GM18867 (cell line): ENCODE measurements around the gene FPGS.
"Not testable (repeated sequence)": the region's sequence is repeated elsewhere in the genome, so short reads cannot be mapped to it uniquely, and the experiment has no call there.

Experiments used
- ATAC-seq: cut with Tn5 transposase; IDR thresholded peaks from one replicate; pipeline ENCODE4 v1.9.1; 2021; ENCODE audit warnings: mild to moderate bottlenecking, moderate library complexity; ENCODE audit not compliant: unreplicated experiment

Gene FPGS

DNA sequence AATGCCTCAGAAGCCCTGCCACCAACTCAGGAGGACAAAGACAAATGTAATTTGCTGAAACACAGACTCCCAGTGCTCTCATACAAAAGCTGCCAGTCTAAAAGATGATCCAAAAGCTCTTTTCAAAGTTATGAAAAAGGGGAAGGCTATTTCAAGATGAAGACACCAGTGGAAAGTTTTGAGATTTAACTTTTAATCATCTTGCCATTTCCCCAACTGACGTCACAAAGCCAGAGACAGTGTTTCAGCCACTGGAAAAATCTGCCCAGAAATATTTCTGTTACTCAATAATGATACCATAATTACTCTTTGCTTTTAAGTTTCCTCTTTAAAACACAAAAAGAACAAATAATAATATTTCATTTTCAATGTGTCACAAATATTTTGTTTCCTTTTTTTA lies 30.9 kb downstream of the FPGS start:
- no peak for ATAC-seq

DNA sequence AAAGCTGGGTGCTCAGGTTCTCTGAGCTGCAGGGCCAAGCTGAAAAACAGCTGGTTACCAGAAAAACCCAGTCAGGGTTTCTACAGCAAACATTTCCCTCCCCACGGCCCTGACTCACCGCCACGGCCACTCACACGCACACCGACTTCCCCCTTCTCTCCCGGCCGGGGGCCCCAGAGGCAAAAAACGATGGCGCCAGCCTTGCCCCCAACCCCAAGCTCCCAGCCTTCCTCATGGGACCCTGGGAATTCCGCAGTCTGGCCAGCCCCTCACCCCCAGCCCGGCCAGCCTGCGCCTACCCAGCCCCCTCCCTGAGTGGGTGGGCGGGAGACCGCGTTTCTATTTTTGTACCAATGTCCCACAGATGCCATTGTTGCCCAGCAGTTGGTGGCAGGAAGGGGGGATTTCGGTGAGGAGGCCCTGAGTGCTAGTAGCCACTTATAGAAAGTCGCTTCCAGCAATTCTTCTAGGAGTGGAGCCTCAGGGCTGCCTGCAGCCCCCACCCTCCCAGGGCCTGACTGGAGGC lies 33.4 kb downstream of the FPGS start:
- no peak for ATAC-seq

DNA sequence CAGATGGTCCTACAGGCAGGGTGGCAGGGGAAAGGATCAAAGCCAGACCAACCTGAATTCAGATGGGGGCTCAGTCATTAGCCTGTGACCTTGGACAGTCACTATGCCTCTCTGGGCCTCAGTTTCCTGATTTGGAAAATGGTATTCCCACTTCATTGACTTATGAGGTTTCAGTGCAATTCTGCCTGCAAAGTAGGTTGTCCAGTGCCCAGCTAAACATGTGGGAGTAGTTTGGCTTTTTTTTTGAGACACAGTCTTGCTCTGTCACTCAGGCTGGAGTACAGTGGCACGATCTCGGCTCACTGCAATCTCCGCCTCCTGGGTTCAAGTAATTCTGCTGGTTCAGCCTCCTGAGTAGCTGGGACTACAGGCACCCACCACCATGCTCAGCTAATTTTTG lies 33.9 kb downstream of the FPGS start:
- not testable (repeated sequence) for ATAC-seq

DNA sequence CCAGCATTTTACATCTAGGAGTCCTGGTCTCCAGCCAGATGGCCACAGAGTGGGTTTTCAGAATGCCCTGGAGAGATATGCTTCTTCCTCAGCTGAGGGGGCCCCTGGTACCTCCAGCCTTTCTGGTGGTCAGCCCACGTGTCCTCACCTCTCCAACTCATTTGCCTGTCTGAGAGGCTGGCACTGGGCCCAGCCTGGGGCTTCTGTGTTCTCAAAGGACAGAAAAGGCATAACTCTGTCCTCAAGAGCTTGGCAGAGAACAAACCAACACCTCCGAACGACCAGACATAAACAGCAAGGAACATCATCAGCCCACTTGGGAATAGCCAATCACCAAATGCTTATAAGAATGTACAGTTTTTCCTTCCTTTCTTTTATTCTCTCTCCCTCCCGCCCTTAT lies 34.7 kb downstream of the FPGS start:
- ATAC-seq: no peak

DNA sequence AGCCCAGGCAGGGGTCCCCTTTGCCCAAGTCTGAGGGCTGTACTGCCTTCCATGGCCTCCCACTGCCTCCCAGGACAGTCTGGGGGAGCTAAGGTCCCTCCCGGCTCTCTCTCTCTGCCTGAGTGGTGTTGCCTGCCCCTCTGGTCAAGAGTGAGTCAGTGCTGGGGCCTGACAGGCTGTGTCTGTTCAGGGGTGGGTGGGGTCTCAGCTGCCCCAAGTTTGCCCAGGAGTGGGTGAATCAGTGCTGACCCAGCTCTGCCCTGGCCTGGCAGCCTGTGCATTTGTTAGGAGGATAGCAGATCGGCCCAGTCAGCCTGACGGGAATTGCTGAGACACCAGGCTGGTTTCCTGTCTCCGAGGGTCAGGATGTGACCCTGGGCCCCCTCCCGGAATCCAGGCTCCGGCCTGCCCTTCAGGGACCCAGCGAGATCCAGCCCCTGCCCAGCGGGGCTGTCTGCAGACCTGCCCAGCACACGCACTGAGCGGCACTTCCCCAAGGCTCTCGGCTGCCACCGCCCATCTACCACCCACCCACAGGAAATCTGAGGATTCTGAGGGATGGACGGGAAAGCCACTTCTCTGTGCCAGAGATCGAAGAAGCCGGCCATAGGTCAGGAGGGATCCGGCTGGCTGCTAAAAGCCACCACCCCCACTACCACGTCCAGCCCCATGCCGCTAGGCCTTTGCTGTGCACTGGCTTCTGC lies 35.8 kb downstream of the FPGS start:
- ATAC-seq: no peak

DNA sequence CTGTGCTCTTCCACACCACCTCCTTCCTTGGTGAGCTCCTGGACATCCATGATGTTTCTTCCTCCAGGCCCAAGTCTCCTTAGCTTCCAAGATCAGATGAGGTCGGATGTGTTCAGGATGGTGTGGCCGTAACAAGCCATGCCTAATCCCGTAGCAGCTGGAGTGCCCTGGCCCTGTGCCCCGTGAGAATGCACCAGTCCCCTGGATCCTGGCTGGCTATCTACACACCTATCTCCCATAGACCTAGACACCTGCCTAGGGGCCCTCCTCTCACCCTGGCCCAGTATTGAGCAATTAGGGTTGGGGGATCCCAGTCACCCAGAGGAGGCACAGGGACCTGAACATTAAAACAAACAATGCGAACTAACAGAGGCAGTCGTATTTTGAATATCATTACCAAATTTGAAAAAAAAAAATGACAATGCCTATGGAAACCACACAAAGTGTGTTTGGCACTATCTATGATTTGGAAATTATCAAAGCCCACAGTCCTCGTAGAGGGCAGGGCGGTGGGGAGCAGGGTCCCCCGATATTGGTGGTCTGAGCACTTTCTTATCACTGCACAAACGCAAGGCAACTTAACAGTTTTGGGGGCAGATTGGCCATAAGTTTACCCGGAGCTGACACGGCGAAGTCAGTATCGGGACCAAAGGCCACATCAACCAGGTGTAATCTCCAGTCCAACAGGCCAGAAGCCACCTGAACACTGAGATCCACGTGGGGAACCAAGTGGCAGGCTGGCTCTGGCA lies 38.6 kb downstream of the FPGS start:
- no peak for ATAC-seq

DNA sequence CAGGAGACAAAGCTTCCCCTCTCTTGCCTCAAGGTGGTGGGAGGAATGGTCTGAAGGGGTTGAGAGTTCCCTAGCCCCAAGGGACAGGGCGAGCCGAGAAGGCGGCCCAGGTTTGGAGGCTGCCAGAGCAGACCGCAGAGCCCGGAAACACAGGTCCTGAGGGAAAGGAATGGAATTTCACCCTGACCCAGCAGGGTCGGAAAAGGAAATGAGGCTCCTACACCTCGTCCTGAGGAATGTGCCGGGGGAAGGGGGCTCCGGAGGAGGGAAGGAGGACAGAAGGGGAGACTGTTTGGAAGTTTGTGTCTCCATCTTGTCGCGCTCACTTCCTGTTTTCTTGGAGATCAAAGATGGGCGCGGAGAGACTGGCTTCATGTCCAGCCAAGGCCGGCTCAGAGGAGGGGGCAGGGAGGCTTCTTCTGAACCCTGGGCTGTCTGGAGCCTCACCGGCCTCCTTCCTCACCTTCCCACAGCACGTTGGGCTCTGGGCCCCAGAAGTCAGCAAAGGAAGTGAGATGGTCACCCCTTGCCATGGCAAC lies 42.2 kb downstream of the FPGS start:
- no peak for ATAC-seq

DNA sequence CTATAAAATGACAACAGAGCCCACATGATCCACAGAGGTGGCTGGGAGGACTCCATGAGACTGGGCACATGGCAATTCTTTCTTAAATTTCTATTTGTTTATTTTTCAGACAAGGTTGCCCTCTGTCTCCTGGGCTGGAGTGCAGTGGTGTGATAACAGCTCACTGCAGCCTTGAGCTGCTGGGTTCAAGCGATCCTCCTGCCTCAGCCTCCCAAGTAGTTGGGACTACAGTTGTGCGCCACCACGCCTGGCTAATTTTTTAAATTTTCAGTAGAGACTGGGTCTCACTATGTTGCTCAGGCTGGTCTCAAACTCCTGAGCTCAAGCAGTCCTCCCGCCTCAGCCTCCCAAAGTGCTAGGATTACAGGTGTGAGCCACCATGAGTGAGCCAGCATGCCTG lies 42.9 kb downstream of the FPGS start:
- ATAC-seq: not testable (repeated sequence)

DNA sequence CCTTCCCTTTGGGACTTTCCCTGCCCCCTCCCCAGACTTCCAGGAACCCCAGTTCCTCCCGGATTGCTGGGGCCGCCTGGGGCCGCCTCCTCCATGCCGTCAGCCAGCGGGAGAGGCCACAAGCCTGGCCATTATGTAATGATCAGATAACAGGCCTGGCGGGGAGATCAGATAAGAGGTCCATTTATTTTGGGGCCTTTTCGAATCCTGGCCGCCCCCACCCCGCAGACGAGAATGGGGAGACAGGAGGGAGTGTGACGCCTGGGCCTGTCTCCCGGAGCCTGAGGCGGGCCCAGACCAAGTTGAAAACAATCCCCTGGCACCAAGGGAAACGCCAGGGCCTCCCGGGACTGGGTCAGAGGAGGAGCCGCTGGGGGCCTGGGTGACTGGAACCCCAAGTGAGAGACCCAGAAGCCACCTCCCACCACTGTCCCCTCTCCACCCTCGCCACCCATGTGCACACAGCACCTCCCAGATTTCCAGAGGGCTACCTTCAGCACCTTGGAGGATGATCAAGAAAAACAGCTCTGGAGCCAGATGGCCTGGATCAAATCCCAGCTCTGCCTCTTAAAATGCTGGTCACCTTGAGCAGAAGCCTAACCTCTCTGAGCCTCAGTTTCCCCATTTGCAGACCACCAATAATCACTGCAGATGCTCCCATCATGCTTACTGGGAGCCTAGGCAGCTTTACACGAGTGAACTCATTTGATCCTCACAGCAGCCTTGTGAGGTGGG lies 43.9 kb downstream of the FPGS start:
- ATAC-seq: no peak

DNA sequence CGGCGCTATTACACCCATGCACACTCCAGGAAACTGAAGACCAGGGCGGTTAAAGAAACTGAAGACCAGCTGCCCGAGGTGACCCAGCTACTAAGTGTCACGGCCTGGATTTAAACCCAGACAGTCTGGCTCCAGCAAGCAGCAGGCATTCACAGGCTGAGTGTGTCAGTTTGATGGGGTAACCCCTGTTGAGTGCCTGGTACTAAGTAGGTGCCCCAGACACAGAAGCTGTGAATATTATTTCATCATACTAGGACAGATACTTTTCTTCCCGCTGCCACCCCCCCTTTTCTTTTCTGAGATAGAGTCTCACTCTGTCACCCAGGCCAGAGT lies 44.5 kb downstream of the FPGS start:
- no peak for ATAC-seq

DNA sequence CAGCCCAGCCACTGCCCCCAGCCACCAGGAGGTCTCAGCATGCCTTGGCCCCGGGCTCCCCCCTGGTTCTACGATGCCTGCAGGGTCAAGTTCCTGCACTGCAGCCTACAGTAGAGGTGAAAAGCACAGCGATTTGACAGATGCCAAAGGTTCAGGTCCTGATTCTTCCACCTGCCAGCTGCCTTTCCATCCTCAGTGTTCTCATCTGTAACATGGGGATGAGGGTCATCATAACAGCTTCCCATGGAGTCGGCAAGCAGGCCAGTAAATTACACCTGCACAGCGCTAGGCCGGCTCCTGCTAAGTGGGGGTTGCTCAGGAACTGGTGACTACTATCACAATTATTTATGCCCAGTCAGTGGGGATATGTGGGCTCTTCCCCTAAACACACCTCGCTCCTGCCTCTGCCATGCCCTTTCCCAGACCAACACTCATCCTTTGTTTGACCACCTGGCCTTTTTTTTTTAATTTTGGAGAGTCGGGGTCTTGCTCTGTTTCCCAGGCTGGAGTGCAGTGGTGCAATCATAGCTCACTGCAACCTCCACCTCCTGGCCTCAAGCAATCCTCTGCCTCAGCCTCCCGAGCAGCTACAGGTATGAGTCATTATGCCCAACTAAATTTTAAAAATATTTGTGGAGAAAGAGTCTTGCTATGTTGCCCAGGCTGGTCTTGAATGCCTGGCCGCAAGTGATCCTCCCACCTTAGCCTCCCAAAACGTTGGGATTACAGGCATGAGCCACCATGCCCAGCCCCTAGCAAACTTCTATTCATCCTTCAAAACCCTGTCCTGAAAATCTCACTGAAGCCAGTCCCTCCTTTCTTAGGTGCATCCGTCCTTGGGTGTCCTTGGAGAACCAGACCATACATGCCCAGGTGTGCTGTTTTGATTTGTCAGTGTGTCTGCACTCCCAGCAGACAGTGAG lies 45.4 kb downstream of the FPGS start:
- ATAC-seq: no peak

DNA sequence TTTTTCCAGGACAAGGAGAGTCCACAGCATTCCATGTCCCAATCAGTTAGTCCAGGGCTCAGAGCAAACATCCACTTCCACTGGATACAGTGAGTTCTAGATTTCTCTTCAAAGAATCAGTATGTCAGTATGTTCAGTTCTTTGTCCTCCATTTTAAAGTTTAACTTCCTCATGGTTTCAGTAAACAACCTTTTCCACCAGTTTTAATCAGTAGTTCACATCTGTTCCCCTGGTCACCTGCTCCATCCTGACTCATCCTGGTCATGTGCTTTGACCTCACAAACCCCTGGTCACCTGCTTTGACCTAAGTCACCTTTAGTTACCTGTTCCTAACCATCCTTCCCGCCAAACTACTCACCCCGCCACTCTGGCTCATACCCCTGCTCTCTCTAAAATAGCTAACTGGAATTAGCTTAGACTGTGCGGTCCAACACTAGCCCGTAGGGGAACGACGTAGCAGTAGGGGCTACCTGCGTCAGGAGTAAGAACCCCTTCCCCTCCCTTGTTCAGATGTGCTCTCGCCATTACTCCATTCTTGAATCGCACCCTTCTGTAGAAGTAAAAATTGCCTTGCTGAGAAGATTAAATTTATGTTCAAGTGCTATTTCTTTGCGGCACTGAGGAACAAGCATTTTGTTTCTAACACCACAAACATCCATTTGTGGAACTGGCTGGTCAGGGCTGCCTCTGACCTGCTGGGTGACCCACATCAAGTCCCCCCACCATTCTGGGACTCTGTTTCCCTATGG lies 46.2 kb downstream of the FPGS start:
- ATAC-seq: no peak

DNA sequence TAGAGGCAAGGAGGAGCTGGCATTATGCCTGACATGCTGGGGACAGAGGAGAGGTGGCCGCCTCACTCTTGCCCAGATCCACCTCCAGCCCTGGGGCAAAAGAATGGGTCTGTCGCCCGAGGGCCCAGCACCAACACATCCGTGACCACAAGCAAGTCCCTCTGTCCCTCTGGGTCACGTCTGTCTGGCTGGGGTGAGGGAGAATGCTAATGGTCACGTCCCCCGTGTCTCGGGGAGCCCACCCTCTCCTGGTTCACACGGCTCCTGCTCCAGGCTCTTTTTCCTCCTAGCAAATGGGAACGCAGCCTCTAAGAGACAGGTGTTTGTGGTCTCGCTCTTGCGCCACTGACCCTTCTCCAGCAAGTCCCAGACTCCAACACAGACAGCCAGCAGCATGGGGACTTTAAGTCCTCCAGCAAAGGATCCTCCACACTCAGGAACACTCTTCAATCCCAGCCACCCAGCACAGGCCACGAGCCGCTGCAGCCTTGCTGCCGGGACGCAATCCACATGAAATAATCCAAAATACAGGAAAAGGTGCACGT lies 47.7 kb downstream of the FPGS start:
- ATAC-seq: no peak

DNA sequence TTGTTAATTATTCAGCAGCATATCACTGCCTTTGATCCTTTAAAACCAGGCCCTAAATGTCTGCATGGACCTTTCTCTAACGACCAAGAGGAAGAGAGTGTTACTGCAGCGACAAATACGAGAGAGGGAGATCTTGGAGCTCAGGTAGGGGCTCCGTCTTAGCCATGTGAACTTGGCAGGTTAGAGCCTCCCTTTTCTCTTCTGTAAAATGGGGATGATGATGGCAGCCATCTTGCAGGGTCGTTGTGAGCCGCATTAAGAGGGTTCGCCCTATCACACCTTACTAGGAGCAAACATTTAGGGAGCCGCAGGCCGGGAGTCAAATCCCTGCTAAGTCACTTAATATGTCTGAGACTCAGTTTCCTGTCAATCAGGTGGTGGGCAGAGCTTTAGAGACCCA lies 50.1 kb downstream of the FPGS start:
- no peak for ATAC-seq

DNA sequence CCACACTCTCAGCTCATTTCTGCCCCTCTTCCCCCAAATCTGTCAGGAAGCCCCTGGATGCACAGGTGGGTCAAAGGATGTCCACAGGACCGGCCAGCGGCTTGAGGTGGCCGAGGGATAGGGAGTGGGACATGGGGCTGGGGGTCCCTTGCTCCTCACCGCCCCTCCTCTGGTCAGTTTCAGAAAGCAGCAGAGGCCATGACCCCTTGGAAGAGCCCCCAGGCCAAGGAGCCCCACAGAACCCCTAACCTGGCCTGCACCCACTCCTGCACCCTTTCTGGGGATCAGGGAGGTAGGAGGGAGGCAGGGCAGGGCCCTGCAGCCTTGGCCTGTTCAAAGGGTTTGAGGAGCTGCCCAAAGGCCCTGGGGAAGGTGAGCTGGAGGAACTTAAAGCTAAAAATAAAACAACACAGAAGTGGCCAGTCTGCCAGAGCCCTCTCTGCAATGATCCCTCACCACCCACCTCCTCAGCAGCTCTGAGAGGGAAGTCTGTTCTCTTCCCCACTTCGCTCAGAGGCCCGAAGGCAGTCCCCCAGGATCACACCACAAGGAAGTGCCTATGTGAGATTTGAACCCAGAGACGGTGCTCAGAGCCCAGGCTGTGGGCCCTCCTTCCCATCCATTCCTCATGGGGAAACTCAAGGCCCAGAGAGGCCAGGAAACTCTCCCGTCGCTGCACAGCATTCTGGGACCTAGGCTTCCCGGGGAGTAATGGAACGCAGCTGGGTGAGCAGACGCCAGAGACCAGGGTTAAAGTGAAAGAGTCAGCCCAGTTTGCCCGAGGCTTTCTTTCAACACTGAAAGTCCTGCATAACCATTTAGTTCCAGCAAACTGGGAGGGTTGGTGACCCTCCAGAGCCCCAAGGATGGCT lies 50.9 kb downstream of the FPGS start:
- no peak for ATAC-seq

DNA sequence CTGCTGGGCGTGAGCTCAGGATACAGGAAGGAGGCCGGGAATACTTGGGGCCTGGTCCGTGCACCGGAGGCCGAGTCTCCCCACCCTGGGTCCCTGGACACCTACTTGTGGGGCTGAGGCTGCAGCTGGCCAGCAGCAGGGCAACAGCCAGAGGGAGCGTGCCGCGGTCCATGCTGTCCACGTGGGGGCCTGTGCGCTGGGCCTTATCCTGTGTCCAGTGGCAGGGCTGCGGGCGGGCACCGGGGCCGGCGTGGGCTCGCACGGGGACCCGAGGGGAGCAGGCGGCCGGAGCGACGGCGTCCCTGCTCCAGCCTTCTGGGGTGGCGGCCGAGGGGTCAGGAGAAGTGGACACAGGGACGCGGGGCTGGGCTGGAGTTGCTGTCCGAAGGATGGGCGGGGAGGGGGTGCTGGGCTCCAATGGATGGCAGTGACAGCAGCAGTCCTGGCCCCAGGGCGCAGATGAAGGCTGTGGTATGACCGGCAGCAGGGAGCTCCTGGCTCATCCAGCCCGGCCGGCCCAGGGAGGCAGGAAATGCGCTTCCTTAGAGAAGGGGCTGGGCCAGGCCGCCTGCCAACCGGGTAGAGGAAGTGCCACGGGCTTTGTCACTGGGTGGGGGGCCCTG lies 51.6 kb downstream of the FPGS start, which contains the start of gene ENG:
Gene ENG (minus strand): TSS at position 475 of the 623 bp plus-strand sequence. CDS start 303 bp downstream, at position 172.
- no peak for ATAC-seq

DNA sequence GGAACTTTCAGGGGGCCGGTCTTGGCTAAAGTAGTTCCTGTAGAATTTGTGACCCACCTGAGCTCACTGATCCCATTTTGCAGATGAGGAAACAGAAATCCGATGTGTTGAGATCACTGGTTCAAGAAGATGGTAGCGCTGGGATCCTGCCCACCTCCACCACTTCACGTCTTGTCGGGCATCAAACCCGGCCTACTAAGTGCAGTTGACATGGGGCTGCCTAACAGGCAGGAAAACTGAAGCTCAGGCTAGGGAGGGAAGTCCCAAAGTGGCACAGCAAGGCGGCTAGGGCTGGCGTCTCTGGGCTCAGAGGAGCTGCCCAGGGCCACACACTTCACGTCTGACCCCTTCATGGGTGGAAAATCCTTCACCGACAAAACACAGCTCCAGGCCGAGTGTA lies 52.3 kb downstream of the FPGS start:
- ATAC-seq: no peak

DNA sequence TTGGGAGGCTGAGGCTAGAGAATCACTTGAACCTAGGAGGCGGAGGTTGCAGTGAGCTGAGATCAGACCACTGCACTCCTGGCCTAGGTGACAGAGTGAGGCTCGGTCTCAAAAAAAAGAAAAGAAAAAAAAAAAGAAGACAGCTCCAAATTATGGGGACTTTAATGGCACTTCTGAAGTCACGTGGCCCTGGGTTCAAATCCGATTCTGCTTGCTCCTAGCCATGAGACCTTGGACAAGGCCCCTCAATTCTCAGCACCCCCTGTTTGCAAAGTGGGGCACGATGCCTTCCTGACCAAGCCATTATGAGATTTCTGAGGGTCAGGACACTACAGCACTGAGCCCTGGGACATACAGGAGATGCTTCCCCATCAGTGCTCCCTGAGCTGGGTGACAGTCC lies 52.8 kb downstream of the FPGS start:
- no peak for ATAC-seq
